Epidermal melanocyte (primary cell): Measurements from ENCODE around the gene NCBP1.
"Not testable (repeated sequence)": the region's sequence is repeated elsewhere in the genome, so short reads cannot be mapped to it uniquely, and the experiment has no call there.

ENCODE experiments used
- DNase-seq: peaks from one replicate; pipeline ENCODE4 v3.0.0; 2011; ENCODE audit warnings: low spot score; ENCODE audit not compliant: insufficient read length

Gene NCBP1

GRCh38 chr9:97622483-97622882, 11.1 kb upstream of the NCBP1 start:
- not testable (repeated sequence) for DNase-seq

- no peak for DNase-seq
Measured at GRCh38 chr9:97623946-97624345, 9.7 kb upstream of the NCBP1 start.

- DNase-seq, result no peak
Measured at GRCh38 chr9:97625620-97626019, 8.0 kb upstream of the NCBP1 start.

DNA sequence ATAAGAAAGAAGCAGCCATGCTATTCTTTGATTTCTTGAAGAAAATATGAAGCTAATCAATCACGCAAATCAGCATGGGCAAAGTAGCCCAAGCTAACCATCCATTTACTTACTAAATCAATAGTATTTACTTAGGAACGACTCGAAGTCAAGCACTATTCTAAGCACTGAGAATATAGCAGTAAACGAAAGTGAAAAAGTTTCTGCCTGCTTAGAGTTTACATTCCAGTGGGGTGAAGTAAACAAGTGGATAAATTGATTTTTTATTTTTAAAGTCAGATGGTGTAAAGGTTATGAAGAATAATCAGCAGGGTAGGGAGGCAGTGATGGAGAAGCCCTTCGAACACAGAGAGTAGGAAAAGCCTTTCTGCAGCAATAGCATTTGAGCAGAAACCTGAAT, 6.0 kb upstream of the NCBP1 start:
- no peak for DNase-seq

GRCh38 chr9:97628668-97629067, 5.0 kb upstream of the NCBP1 start:
- DNase-seq, result no peak

DNA sequence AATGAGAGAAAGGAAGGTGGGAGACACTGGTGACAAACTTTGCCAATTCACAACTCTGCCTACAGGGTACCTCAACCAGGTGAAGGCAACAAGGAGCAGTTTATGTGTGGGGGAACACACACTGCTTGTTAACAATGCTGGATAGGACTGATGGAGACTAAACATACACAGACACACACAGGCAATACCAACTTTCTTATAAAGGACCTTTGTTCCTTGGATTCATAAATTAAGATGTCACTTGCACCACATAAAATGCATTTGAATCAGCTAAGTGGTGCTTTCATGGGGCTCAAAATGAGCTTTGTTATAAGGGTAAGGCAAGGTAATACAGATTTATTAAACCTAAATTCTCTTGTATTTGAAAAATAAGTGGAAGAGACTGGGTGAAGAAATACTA, 4.5 kb upstream of the NCBP1 start:
- DNase-seq, result peak; percentile 55

GRCh38 chr9:97630591-97630990, 3.0 kb upstream of the NCBP1 start:
- DNase-seq, result no peak

- no peak for DNase-seq
Measured at GRCh38 chr9:97632248-97632984, 1.2 kb upstream of the NCBP1 start.

DNA sequence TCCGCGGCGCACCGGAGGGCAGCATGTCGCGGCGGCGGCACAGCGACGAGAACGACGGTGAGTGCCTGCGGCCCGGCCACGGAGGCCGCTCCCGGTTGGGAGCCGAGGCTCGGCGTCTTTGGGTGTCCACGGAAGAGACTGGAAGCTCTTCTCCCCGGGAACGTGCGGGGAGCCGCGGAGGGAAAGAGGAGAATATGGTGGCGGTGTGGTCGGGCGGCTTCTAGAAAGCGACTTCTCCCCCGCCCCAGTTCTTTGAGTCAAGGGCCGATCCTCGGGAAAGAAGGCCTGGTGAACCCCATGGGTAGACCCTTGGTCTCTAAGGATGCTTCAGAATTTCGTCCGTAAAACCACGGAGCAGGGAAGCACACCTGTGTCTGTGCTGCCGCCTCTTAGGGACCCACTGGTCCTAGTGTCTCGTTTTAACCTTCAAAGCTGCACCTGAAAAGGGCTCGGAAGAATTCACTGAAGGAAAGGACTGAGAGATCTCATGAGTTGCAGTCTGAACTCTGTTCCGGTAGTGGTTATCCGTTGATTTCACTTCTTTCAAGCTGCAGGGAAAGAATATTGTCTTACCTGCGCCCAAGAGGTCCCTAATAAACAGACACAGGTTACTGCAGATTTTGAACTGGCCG, 354 bp downstream of the NCBP1 start:
- DNase-seq, result no peak

GRCh38 chr9:97635026-97635425, 1.4 kb downstream of the NCBP1 start:
- DNase-seq, result no peak

GRCh38 chr9:97636903-97637302, 3.3 kb downstream of the NCBP1 start:
- DNase-seq, result no peak

- DNase-seq, result no peak
Measured at GRCh38 chr9:97638666-97639065, 5.0 kb downstream of the NCBP1 start.

- DNase-seq, result no peak
Measured at GRCh38 chr9:97640325-97640724, 6.7 kb downstream of the NCBP1 start.

DNA sequence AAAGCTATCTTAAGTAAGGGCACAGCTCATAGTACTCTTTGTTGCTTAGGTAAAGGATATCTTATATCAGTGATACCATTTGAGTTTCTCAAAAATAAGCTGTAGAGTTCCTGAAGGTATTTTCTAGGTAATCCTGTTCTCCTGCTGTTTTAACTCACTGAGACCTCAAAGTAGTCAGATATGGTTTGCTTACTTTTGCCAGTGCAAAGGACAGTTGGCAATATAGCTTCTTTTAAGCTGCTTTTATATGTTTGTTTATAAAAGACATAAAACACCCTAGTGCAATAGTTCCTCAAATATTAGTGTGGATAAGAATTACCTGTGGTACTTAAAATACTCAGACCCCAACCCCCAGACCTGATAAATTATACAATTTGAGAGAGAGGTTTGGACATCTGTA, 12.1 kb downstream of the NCBP1 start:
- DNase-seq, result no peak

DNA sequence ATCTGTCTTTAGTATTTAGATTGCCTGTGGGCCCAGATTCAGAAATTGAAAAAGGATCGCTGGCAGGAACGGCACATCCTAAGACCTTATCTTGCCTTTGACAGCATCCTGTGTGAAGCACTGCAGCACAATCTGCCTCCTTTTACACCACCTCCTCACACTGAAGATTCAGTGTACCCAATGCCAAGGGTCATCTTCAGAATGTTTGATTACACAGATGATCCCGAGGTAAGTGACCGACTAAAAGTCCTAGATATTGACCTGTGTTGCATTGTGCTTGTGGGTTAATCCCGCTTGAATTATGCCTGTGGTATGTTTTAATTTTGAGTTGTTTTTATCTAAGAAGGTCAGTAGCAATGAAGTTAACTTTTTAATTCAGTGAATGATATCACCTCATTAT, 14.4 kb downstream of the NCBP1 start:
- DNase-seq, result no peak

- DNase-seq, result no peak
Measured at GRCh38 chr9:97651646-97652045, 18.0 kb downstream of the NCBP1 start.

DNA sequence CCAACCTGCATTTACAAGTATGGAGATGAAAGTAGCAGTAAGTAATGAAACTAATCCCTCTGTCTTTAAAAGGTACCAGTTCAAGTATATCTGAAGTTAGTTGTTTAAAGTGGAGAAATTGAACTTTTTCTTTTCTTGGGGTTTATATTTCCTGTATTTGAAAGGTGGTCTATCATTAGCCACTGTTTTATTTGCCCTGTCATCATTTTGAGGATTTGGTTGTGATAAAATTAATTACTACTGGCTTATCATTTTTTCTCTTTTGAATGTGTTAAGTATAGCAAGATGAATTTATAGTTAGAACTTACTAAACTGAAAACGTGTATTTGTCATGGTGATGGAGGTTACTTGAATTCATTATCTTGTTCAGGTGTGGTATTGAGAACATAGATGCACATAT, 25.1 kb downstream of the NCBP1 start:
- no peak for DNase-seq

DNA sequence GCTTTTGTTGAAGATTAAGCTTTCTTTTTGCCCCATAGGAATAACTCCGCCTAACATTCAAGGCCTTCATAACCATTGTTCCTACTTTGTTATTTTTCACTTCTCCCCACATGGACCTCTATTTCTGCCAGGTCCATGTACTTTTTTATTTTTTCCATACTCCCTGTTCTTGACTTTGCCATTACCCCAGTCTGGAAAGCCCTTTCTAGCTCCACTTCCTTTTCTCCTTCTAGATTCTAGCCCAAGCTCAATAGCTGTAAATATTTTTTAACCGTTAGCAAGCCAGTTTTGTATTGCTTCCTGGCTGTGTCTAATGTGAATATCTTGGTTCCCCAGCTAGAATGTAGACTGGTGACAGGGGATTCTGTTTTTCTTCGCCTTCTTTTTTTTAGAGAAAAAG, 26.1 kb downstream of the NCBP1 start:
- no peak for DNase-seq

DNA sequence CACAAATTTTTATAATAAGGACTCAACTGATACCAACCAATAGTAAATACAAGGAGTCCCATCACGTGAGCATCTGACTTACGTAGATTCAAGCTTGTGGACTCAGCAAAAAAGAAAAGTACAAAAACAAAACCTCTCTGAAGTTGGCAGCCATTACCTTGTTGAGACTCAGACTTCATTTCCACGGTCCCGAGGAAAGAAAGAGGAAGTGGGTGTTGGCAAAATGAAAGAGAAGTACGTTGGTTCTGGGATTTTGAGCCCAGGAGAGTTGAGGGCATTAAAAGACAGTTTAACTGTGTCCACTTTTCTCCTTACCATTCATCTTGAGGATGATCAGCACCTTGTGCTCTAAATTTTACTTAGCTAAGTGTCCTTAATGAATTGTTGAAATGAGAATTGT, 26.7 kb downstream of the NCBP1 start:
- no peak for DNase-seq

DNA sequence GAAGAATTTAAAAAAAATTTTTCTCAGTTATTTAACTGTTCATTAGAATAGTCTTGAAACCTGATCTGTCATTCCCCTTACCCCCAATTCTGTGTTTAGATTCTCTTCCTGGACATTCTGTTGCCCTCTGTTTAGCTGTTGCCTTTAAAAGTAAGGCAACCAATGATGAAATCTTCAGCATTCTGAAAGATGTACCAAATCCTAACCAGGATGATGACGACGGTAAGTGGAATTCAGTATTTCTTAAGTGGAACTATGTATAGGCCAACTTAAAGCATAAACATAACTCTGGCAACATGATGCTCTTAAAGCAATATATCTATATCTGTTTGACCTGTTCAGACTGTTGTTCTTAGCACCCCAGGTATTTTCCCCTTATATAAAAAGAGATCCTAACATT, 27.2 kb downstream of the NCBP1 start:
- DNase-seq, result no peak

DNA sequence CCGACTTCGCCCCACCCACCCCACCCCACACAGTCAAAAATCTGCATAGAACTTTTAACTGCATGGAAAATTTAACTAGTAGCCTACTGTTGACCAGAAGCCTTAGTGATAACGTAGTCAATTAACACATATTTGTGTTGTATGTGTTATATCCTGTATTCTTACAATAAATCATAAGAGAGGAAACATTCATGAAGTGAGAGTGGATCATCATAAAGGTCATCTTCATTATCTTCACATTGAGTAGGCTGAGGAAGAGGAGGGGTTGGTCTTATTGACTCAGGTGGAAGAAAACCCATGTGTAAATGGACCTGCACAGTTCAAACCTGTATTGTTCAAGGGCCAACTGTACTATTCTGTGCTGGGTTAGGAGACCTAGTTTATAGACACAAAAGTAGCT, 32.1 kb downstream of the NCBP1 start:
- DNase-seq, result no peak

- no peak for DNase-seq
Measured at GRCh38 chr9:97666907-97667686, 33.5 kb downstream of the NCBP1 start.

DNA sequence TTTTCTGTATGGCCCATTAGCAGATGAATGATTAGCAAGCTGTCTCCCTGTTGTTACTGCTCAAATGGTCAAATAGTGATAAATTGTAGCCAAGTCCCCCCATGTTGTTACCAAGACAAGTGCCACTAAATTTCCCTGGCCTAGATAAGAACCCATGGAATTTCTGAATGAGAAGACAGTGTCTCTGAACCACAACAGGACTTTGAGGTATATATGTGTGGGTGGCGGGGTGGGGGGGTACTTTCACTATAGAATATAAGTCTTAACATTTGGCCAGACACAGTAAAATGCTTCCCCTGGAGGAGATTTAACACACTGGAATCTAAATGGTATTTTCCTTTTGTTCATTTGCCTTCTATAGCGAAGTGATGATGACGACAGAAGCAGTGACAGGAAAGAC, 34.9 kb downstream of the NCBP1 start:
- DNase-seq, result no peak
